ENCODE results near the gene NCKAP1.
A peak's percentile ranks its signal among the peaks of the same experiment; 100 is the strongest.
"Not testable (repeated sequence)": the region's sequence is repeated elsewhere in the genome, so short reads cannot be mapped to it uniquely, and the experiment has no call there.

The NCKAP1 gene

GRCh38 chr2:183038341-183039300 is at the start of gene NCKAP1:
TSS of gene NCKAP1 (minus strand) at chr2:183038457. CDS start at chr2:183038099, 358 bp downstream.
- DNase-seq (ENCODE audit: low read depth in 2 of 2), result peak; percentile 81 to 82

- no peak for DNase-seq (ENCODE audit: low read depth in 2 of 2)
Observed at GRCh38 chr2:183081911-183082310, 43.7 kb upstream of the NCKAP1 start.

GRCh38 chr2:183079139-183079775 is 41.0 kb upstream of the NCKAP1 start:
- DNase-seq (ENCODE audit: low read depth in 2 of 2), result no peak

DNA sequence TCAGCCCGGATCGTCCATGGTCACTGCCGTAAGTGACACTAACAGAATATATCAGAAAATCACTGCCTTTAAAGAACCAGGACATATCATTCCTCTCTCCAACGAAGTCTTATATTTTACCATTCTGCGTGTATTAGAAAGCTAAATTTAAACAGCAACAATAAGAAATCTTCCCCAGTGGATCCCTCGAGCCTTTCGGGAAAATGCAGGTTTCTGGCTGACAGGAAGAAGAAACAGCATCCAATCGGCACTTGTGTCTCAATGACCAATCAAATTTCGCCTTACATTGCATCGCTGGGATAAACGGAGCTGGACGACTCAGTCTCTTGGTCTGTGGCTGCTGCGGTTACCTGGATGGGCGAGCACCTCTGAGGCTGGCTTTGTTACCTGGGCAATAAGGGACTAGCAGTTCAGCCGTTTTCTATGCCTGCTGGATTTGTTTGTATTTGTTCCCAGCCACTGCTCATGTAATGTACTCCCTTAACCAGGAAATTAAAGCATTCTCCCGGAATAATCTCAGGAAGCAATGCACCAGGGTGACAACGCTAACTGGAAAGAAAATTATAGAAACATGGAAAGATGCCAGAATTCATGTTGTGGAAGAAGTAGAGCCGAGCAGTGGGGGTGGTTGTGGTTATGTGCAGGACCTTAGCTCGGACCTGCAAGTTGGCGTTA is 40.3 kb upstream of the NCKAP1 start, which contains the start of gene DUSP19:
Gene DUSP19, plus strand, starts transcription at position 284 of the 675 bp plus-strand sequence. Its CDS starts 187 bp downstream, at position 471.
- peak; percentile 42 to 76 for DNase-seq (ENCODE audit: low read depth in 2 of 2)

GRCh38 chr2:183078163-183078463 is 39.9 kb upstream of the NCKAP1 start:
- DNase-seq (ENCODE audit: low read depth in 2 of 2), result no peak

- DNase-seq (ENCODE audit: low read depth in 2 of 2), result no peak
Observed at GRCh38 chr2:183072177-183072576, 33.9 kb upstream of the NCKAP1 start.

GRCh38 chr2:183070942-183071844 is 32.9 kb upstream of the NCKAP1 start:
- no peak for DNase-seq (ENCODE audit: low read depth in 2 of 2)

DNA sequence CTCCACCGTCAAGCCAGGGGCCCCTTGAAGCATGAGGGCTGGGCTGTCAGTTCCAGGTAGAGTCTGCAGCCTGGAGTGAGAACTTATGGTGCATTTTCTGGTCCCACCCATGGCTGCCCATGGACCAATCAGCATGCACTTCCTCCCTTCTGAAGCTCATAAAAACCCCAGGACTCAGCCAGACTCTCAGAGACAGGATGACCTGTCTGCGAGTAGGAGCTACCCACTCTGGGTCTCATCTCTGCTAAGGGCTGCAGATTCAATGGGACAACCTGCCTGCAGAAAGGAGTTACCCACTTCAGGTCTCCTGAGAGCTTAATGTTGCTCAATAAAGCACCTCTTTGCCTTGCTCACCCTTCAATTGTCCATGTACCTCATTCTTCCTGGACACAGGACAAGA is 30.9 kb upstream of the NCKAP1 start:
- DNase-seq (ENCODE audit: low read depth in 2 of 2), result no peak

DNA sequence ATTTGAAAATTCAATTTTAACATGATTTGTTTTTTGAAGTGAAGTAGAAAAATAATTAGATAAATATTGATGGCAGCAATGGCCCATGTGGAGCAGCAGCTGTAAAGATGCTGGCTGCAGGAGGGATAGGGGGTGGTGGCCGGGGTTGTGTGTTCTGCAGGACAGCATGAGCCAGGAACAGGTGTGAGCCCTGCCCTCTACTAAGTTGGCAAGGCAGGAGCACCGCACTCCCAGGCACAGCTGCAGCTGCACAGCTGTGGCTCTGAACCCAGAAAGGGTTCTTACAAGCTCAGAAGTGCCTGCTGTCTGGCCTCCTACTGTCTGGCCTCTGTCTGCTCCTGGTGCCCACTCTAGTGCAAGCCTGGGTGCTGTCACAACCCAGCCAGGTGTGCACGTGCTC is 30.3 kb upstream of the NCKAP1 start:
- no peak for DNase-seq (ENCODE audit: low read depth in 2 of 2)

DNA sequence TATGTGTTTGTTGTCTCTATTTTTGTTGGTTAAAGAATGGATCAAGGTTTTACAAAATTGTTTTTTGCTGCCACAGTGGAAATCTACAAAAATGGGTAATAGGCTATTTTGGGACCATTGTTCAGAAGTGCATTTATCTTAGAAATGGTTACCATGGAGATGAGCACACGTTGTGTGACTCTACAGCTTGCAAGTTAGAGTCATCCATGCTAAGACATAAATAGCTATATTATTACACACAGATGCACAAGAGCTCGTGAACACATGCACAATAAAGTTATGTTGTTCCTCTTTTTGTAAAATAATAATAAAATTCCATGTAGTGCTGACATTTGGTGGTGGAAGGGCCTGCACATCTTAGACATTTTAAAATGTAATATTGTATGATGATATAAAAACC is 24.8 kb upstream of the NCKAP1 start:
- DNase-seq (ENCODE audit: low read depth in 2 of 2), result no peak

DNA sequence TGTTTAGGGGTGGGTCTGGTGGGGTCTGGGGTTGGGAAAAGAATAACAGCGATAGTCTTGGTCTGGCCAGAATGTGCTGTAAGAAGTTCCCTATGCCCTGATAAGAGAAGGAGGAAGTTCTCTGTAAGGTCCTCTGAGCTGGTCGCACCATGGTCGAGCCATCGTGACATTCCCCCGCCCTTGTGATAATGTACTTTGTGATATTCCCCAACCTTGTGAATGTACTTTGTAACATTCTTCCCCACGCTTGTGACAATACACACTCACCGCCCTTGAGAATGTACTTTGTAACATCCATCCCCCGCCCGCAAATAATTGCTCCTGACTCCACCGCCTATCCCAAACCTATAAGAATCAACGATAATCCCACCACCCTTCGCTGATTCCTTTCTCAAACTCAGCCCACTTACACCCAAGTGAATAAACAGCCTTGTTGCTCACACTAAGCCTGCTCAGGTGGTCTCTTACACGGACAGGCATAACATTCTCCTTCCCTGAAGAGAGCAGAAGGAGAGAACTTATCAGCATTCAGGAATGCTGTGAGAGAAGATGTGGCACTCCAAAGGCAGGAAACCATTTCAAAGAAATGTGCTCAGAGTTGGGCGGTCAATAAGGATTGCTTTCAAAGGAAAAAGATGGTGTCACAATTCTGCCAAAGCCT is 22.4 kb upstream of the NCKAP1 start:
- DNase-seq (ENCODE audit: low read depth in 2 of 2), result no peak

DNA sequence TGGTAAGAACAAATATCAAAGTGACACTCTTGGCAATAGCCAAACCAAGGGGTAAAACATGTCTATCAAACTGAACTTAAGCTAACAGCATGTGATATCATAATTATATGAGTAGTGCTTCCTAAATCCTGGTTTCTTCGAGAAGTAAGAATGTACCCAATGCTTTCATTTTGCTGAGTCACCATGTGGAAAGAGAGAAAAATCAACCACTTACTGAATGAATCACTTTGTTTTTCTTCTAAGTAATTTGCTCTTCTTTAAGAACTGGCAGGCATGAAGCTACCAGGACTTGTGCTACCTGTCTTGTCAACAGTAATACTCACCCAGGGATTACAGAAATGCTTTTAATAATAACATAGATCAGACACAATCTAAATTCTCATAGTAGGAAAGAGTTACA is 21.3 kb upstream of the NCKAP1 start:
- no peak for DNase-seq (ENCODE audit: low read depth in 2 of 2)

DNA sequence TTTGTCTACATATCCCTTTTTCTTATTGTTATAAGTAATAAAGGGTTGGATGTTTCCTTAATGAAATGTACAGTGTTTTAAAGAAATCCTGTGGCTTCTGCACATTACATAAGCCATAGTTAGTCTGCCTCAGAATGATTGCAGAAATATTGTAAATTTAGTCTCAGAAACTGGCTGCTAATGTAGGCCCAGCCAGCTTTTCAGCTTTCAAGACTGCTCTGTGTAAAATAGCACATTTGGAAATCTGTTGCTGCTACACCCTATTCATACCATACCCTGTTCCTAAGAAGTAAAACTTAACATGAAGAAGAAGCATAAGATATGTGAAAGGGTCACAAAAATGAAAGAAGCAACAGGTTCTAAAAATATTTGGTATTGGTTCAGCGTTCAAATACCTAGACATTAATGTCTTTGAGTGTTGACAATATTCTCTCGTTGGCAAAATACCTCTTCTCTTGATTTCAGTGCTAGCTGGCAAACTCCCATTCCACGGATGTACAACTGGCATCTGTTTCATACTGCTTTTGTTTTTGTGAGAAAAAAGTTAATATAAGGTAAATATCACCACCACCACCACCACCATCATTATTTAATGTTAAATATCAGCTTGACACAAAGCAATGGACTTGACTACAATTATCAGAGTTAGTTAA is 19.2 kb upstream of the NCKAP1 start:
- no peak for DNase-seq (ENCODE audit: low read depth in 2 of 2)

DNA sequence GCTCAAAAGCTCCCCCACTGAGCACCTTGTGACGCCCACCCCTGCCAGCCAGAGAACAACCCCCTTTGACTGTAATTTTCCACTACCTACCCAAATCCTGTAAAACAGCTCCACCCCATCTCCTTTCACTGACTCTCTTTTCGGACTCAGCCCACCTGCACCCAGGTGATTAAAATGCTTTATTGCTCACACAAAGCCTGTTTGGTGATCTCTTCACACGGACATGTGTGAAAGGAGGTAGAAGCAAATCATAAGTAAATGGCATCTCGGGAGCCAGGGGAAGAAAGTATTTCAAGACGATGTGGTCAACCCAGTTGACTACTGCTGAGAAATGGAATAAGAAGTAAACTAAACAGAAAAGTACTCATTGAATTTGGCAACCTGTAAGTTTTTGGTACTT is 11.2 kb upstream of the NCKAP1 start:
- no peak for DNase-seq (ENCODE audit: low read depth in 2 of 2)

GRCh38 chr2:183047486-183048125 is 9.3 kb upstream of the NCKAP1 start:
- DNase-seq (ENCODE audit: low read depth in 2 of 2), result not testable (repeated sequence)

DNA sequence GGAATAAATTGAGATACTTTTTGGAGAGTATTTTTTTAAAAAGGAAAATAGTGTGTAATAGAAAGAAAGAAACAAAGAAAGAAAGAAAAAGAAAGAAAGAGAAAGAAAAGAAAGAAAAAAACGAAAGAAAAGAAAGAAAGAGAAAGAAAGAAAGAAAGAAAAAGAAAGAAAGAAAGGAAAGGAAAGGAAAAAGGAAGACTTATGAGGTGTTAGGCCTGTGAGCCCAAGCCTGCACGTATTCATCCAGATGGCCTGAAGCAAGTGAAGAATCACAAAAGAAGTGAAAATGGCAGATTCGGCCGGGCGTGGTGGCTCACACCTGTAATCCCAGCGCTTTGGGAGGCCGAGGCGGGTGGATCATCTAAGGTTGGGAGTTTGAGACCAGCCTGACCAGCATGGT is 5.3 kb upstream of the NCKAP1 start:
- not testable (repeated sequence) for DNase-seq (ENCODE audit: low read depth in 2 of 2)

- no peak for DNase-seq (ENCODE audit: low read depth in 2 of 2)
Observed at GRCh38 chr2:183040604-183041003, 2.3 kb upstream of the NCKAP1 start.

DNA sequence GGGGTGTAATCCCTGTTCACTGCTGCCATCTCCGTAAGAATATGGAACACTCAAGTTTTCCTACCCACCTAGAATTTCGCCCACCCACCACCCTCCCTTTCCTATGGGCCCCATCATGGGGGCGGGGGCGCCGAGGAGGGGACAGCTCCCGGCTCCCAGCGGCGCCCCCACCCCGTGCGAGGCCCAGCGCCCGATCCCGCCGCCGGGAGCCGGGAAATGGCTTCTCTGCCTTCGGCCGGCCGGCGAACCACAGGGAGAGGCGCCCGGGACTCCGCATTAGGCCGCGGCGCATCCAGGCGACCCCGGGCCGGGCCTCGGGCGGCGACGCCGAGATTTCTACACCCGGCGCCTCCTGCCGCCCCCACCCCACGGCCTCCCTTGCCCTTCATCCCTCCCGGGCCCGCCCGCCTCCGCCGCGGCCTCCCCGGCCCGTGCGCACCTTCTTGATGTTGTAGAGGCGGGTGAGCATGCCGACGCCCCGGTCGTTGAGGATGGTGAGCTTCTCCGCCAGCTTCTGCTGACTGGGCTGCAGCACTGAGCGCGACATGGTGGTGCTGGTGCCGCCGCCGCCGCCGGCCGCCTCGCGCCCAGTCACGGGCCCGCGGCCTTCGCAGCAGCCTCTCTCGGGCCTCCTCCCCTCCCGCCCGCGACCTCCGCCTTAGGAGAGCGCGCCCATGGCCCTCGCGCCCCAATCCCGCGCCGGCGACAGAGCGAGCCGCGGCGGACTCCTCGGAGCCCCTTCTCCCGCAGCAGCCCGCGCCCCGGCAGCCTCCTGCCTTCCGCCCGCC is 510 bp downstream of the NCKAP1 start:
- DNase-seq (ENCODE audit: low read depth in 2 of 2), result peak; percentile 14

GRCh38 chr2:183037074-183037552 is 1.1 kb downstream of the NCKAP1 start:
- no peak for DNase-seq (ENCODE audit: low read depth in 2 of 2)

All from stimulated activated CD8-positive, alpha-beta memory T cell treated with anti-CD3 and anti-CD28 coated beads, Interleukin-2, amount 100 ng/mL, for 48 hours (primary cell).